Measurements from ENCODE around the gene CCDC149.

The CCDC149 gene

DNA sequence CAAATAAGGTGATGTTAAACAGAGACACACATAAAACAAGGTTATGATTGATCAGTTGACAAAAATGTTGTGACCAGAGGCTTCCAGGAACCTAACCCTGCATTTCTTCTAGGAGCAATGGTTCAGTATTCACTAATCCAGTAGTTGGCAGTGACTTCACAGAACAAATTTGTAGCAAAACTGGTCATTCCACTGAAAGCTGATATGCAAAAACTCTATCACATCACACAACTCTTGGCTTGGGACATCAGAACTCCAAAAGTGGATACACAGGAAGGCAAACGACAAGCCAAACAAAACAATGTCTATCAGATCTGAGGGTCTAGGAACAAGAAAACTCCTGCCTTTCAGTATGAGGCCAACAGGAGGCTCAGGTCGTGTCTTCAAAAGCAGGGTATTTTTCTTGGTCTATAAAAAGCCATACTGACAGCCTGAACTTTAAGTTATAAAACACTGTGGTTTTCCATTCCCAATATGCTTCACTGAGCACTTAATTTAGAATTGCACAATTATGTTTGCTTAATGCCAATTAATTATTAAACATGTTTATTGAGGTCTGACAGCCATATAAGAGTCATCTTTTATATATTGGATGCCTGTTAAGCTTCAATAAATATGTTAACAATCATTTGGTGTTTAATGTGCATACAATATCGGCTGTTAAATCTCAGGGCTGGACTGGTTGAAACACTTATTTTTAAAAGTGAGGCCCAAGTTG is 71.9 kb downstream of the CCDC149 start:
- no peak for DNase-seq (ENCODE audit: low read depth)

DNA sequence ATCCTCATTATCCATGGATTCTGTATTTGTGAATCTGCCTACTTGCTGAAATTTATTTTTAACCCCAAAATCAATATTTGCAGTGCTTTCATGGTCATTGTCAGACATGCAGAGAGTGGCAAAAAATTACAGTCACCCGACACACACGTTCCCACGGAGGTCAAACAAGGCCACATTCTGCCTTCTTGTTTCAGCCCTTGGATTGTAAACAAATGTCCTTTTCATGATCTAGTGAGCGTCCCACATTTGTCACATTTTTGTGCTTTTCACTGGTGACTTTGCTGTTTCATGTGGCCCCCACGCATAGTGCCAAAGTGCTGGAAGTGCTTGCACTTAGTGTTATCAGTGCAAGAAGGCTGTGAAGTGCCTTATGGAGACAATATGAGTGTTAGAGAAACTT is 72.5 kb downstream of the CCDC149 start:
- DNase-seq (ENCODE audit: low read depth), result no peak
- H3K4me3 ChIP-seq (replicated peaks; ENCODE audit: low read depth, low read length), result no peak overlapping the region
- TF ChIP-seq, protein P1, sequence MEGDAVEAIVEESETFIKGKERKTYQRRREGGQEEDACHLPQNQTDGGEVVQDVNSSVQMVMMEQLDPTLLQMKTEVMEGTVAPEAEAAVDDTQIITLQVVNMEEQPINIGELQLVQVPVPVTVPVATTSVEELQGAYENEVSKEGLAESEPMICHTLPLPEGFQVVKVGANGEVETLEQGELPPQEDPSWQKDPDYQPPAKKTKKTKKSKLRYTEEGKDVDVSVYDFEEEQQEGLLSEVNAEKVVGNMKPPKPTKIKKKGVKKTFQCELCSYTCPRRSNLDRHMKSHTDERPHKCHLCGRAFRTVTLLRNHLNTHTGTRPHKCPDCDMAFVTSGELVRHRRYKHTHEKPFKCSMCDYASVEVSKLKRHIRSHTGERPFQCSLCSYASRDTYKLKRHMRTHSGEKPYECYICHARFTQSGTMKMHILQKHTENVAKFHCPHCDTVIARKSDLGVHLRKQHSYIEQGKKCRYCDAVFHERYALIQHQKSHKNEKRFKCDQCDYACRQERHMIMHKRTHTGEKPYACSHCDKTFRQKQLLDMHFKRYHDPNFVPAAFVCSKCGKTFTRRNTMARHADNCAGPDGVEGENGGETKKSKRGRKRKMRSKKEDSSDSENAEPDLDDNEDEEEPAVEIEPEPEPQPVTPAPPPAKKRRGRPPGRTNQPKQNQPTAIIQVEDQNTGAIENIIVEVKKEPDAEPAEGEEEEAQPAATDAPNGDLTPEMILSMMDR (IDR thresholded peaks at IDR 0.05; ENCODE audit: low read length, missing control alignments), result no peak

More for the DNA sequence above, 71.9 kb downstream of the CCDC149 start:
- no peak overlapping the region for H3K4me3 ChIP-seq (replicated peaks; ENCODE audit: low read depth, low read length)
- TF ChIP-seq, protein P1 (IDR thresholded peaks at IDR 0.05; ENCODE audit: low read length, missing control alignments), result no peak

DNA sequence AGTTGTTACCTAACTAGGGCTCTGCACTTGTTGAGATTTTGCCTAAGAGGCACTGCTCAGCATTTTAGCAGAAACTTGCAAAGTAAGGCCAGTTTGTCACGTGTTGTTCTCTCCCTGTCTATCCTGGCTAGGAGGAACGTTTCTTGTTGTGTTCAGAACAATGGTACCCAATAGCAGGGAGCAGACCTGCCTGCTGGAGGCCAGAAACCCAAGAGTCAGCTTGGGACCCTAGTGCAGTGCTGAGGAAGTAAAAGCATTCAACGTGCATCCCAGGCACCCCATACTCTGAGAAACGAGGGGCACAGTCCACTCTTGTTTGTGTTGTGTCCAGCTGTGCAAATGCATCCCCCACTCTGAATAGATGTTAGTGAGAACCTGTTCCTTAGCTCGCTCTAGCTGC is 75.1 kb downstream of the CCDC149 start:
- TF ChIP-seq, protein P1 (IDR thresholded peaks at IDR 0.05; ENCODE audit: low read length, missing control alignments), result no peak
- DNase-seq (ENCODE audit: low read depth), result no peak

DNA sequence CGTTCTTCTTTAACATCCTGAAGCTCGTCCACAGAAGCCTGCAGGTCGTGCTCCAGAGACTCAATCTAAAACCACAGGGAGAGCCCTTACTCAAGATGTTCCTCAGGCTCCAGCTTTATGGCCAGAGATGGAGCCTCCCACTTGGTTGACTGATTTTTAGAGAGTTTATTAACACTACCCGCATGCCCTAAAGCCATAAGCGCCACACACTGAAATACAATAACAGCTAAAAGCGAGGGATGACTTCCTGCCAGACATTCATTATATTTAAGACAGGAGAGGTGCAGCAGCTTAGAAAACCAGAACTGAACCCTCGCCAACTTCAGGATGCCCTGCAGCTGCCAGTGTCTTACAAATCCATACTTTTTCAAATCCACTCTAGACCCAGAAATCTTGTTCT is 75.5 kb downstream of the CCDC149 start:
- H3K4me3 ChIP-seq (replicated peaks; ENCODE audit: low read depth, low read length), result no peak overlapping the region
- TF ChIP-seq, protein P1 (IDR thresholded peaks at IDR 0.05; ENCODE audit: low read length, missing control alignments), result no peak
- DNase-seq (ENCODE audit: low read depth), result no peak

More for the DNA sequence above, 75.1 kb downstream of the CCDC149 start:
- no peak overlapping the region for H3K4me3 ChIP-seq (replicated peaks; ENCODE audit: low read depth, low read length)

DNA sequence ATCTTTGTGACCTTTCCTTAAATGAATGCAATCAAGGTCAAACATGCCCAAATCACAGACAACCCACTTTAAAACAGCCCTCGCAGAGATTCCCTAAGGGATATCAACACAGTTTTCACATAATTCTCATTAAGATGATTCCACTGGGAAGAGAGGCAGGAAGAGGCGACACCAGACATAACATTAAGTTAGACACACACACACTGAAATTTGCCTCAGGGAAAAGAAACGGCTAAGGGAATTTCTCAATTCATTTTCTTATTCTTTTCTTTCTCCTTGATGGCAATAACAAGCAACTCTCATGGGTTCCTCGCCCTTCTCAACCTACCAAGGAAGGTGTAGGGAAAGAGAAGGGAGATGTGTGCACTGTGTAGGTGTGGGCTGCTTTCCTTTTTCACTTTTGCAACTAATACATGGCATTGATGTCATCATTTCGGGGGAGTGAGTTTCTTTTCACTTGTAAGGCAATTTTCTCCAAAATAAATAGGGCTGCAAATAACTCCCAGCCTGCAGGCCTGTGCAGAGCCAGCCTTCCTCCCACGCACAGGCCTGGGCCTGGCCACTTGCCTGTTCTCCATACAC is 76.1 kb downstream of the CCDC149 start:
- no peak overlapping the region for H3K4me3 ChIP-seq (replicated peaks; ENCODE audit: low read depth, low read length)
- TF ChIP-seq, protein P1 (IDR thresholded peaks at IDR 0.05; ENCODE audit: low read length, missing control alignments), result no peak
- no peak for DNase-seq (ENCODE audit: low read depth)

DNA sequence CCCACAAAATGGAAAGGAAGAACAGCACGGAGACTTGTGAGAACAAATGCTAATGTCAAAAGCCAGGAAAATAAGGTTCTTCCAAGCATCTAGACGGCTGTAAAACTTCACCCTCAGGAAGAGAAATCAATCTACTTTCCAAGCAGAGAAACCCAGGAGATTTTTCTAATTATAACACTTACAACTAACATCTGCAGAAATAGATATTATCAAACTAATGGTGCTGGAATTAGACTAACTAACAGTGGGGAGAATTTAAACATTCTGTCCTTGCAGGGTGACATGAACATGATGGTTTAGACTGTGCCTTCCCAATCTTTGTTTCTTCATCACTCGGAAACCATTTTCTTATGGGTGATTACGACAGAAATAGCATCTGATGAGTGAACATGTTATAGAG is 77.1 kb downstream of the CCDC149 start:
- TF ChIP-seq, protein P1 (IDR thresholded peaks at IDR 0.05; ENCODE audit: low read length, missing control alignments), result no peak
- no peak for DNase-seq (ENCODE audit: low read depth)
- no peak overlapping the region for H3K4me3 ChIP-seq (replicated peaks; ENCODE audit: low read depth, low read length)

DNA sequence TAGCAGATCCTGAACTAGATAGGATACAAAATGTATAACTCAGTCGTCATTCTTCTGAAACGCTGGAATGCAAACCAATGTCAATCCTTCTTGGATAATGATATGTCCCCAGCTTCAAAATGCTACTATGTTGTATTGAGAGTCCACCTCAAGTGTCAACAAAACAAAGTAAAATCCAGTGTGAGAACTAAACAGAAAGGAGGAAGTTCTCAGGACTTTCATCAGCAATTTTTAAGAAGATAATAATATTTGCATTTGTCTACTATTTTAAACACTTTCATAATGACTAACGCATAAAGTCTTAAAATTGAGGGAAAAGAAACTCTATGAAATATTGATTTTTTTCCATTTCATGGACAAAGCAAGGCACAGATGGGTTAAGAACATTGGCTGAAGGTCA is 81.2 kb downstream of the CCDC149 start:
- TF ChIP-seq, protein P1 (IDR thresholded peaks at IDR 0.05; ENCODE audit: low read length, missing control alignments), result no peak
- no peak for DNase-seq (ENCODE audit: low read depth)
- no peak overlapping the region for H3K4me3 ChIP-seq (replicated peaks; ENCODE audit: low read depth, low read length)
